Kidney capillary endothelial cell (primary cell): ENCODE measurements around the gene GEMIN4.

Experiments
- DNase-seq: peaks from one replicate; pipeline ENCODE4 v3.0.0-alpha.2; 2018; ENCODE audit warnings: low spot score

The GEMIN4 gene

GRCh38 chr17:740240-741017 is 11.6 kb downstream of the GEMIN4 start:
- no peak for DNase-seq

DNA sequence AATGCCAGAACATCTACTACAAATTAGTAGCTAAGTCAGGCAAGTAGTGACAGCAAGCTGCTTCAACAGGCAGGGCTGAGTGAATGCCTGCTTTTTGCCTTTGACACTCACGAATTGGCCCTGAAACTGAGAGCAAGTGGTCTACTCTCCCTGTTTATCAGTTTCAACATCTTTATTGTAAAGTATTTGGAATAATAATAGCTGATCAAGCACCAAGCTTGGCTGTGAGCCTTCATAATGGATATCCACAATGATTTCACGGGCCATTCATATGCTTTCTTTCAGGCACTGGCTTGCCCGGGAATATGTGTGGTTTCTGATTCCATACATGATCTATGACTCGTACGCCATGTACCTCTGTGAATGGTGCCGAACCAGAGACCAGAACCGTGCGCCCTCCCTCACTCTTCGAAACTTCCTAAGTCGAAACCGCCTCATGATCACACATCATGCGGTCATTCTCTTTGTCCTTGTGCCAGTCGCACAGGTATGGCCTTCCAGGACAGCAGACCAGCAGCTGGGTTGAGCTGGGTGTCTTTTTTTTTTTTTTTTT is 14.4 kb downstream of the GEMIN4 start:
- DNase-seq: no peak

DNA sequence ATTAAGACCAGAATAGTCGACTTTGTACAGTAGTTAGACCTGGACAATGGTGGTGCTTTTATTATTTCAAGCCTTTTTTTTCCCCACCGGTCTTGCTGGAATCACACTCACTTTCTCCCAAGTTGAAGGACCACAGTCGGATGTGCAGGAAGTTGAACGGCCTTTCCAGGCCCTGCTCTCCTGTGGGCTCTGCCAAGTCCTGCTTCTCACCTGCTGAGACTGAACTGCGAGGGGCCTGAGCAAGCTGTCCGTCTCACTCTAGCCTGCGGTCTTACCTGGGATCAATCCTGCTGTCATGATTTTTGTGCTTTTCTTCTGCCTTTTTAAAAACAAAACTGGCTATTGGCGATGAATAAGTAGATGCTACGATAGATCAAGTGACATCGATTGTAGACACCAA is 18.3 kb downstream of the GEMIN4 start:
- DNase-seq: no peak

- DNase-seq: peak; percentile 16
These were observed 19.0 kb downstream of the GEMIN4 start for GRCh38 chr17:732902-733720.

DNA sequence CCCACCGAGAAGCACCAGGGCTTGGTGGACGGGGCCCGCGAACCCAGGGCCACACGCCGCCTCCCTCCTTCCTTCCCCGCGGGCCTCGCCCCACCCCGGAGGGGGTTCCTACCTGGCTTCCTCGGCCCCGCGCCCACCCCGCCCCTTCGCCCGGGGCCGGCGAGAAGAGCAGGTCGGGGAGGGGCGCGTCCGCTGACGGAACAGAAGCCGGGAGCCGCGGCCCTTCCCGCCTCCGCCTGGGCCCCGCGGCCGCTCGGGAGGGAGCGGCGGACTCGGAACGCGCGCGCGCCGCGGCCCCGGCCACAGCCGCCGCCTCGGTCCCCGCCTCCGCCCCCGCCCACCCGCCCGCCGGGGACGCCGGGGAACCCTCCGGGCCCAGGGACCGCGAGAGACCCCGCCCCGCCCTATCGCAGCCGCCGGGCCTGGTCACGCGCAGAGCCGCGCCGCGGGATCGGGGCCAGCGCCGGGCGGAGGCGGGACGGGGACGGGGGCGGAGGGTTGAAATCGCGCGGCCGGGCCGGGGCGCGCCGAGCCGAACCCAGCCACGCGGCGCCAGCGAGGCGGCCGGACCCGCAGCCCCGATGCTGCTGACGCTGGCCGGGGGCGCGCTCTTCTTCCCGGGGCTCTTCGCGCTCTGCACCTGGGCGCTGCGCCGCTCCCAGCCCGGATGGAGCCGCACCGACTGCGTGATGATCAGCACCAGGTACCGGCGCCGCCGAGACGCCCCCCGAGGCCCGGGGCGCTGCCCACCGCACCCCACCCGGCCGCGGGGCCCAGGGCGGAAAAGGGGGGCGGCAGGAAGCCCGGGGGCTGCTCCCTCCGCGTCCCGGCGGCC is 19.8 kb downstream of the GEMIN4 start, which contains the start of gene TLCD3A:
Gene TLCD3A, plus strand, starts transcription at position 530 of the 835 bp plus-strand sequence. Its CDS starts 52 bp downstream, at position 582.
- peak; percentile 21 for DNase-seq

- DNase-seq: no peak
These were observed 20.4 kb downstream of the GEMIN4 start for GRCh38 chr17:731644-732066.

GRCh38 chr17:728911-729310 is 23.2 kb downstream of the GEMIN4 start:
- DNase-seq: no peak

- no peak for DNase-seq
These were observed 25.7 kb downstream of the GEMIN4 start for GRCh38 chr17:726271-726919.

- no peak for DNase-seq
These were observed 26.3 kb downstream of the GEMIN4 start for GRCh38 chr17:725746-726145.

DNA sequence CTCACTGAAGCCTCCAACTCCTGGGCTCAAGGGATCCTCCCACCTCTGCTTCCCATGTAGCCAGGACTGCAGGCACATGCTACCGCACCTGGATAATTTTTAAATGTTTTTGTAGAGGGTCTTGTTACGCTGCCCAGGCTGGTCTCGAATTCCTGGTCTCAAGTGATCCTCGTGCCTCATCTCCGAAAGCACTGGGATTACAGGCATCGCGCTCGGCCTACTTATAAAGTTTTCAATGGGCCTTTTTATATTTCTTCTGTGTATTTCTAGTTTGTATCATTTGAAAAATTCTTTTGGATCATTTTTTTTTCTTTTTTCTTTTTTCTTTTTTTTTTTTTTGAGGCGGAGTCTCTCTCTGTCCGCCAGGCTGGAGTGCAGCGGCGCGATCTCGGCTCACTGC is 27.0 kb downstream of the GEMIN4 start:
- DNase-seq: no peak

DNA sequence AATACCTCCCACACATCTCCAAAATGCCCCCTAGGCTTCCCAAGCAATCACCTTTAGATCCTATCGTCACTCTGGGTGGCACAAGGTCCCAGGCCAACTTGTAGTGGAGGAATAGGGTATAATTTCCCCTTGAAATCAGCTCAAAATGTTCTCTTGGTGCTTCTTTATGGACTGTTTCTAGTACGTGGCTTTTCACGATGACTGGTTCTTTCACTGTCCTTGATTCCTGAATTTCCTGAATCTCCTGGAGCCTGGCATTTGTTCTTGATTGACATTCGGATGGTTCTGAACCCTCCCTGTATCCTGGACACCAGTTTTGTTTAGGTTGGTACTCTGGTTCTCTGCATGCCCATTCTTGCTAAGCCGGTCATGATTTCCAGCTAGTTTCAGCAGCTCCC is 30.5 kb downstream of the GEMIN4 start:
- DNase-seq: no peak

- DNase-seq: no peak
These were observed 31.1 kb downstream of the GEMIN4 start for GRCh38 chr17:720706-721539.

GRCh38 chr17:718075-718474 is 34.0 kb downstream of the GEMIN4 start:
- DNase-seq: no peak

DNA sequence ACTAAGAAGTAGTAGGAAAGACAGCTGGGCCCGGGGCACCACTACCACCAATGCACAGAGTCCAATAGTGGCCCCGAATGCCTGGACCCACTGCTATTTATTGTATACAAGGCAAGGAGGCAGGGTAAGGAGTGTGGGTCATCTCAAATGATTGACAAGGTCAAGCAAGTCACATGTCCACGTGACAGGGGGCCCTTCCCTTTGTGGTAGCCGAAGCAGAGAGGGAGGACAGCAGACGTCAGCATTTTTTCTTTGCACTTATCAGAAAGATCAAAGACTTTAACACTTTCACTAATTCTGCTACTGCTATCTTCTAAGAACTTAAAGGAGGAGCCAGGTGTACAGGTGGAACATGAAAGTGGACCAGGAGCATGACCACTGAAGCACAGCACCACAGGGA is 43.9 kb downstream of the GEMIN4 start:
- no peak for DNase-seq

- no peak for DNase-seq
These were observed 46.2 kb downstream of the GEMIN4 start for GRCh38 chr17:705863-706262.

GRCh38 chr17:705011-705410 is 47.1 kb downstream of the GEMIN4 start:
- DNase-seq: no peak

GRCh38 chr17:704111-704864 is 47.8 kb downstream of the GEMIN4 start:
- DNase-seq: no peak

GRCh38 chr17:703081-703875 is 48.8 kb downstream of the GEMIN4 start:
- no peak for DNase-seq

DNA sequence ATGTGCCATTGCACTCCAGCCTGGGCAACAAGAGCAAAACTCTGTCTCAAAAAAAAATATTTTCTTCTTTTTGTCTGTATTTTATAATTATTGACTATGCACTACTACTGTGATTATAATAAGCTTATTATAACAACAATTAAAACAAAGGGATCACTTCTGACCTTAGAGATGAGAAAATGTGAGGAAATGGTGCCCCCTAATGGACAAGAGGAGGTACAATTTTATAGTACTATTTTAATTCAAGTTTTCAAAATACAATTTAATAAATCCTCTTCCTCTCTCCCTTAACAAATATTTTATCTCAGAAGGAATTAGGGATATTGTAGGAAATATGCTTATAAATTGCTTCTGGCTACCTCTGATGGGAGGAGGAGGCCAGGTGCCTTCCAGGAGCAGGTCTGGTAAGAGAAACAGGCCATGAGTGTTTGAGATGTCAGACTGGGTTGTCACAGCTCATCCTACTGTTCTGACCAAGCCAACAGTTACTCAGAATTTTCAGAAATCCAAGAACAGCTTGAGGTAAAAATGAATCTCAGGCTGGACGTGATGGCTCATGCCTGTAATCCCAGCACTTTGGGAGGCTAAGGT is 51.5 kb downstream of the GEMIN4 start:
- peak; percentile 68 for DNase-seq
